ENCODE results near the gene TGFB2.

The TGFB2 gene

GRCh38 chr1:218371927-218372672, 27.0 kb downstream of the TGFB2 start:
- H2AFZ ChIP-seq (ENCODE audit: low read depth, low read length) = no peak overlapping the region

GRCh38 chr1:218374401-218375353, 29.5 kb downstream of the TGFB2 start:
- Histone ChIP-seq H3K27ac (ENCODE audit: low read length) (no peak overlapping the region), H3K4me1 (ENCODE audit: insufficient read depth, low read length) (peaks cover 4% of the 10 kb centered on the region; the same call in 1 of the 2 replicates), H3K4me2 (ENCODE audit: insufficient read depth, low read length) (no peak overlapping the region), H3K79me2 (ENCODE audit: insufficient read depth, low read length) (no peaks in the 10 kb centered on the region), H3K4me3 (ENCODE audit: low read depth in 1 of 2, low read length in 2 of 2) (no peak overlapping the region), H2AFZ (ENCODE audit: low read depth, low read length) (no peak overlapping the region), H3K9ac (ENCODE audit: low read depth, low read length) (no peak overlapping the region), H4K20me1 (ENCODE audit: insufficient read depth, low read length) (no peaks in the 10 kb centered on the region), H3K9me3 (ENCODE audit: insufficient read depth, low read length, severe bottlenecking) (no peaks in the 10 kb centered on the region), H3K36me3 (ENCODE audit: insufficient read depth, low read length) (no peaks in the 10 kb centered on the region), H3K27me3 (ENCODE audit: insufficient read depth, low read length, poor library complexity) (no peaks in the 10 kb centered on the region)
- ATAC-seq (ENCODE audit: insufficient read depth, low read depth) = no peak
- no peak for DNase-seq
- TF ChIP-seq, protein P1, sequence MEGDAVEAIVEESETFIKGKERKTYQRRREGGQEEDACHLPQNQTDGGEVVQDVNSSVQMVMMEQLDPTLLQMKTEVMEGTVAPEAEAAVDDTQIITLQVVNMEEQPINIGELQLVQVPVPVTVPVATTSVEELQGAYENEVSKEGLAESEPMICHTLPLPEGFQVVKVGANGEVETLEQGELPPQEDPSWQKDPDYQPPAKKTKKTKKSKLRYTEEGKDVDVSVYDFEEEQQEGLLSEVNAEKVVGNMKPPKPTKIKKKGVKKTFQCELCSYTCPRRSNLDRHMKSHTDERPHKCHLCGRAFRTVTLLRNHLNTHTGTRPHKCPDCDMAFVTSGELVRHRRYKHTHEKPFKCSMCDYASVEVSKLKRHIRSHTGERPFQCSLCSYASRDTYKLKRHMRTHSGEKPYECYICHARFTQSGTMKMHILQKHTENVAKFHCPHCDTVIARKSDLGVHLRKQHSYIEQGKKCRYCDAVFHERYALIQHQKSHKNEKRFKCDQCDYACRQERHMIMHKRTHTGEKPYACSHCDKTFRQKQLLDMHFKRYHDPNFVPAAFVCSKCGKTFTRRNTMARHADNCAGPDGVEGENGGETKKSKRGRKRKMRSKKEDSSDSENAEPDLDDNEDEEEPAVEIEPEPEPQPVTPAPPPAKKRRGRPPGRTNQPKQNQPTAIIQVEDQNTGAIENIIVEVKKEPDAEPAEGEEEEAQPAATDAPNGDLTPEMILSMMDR (IDR thresholded peaks at IDR 0.05; ENCODE audit: borderline replicate concordance, extremely low read depth, low read length, poor library complexity, severe bottlenecking) = no peak
- no peak for TF ChIP-seq EZH2 (IDR thresholded peaks at IDR 0.05; ENCODE audit: borderline replicate concordance, low read depth, low read length, severe bottlenecking)

More at GRCh38 chr1:218371927-218372672, 27.0 kb downstream of the TGFB2 start:
- Histone ChIP-seq H3K4me1 (ENCODE audit: insufficient read depth, low read length) (peaks cover 2% of the 10 kb centered on the region; the same call in 1 of the 2 replicates), H3K27ac (ENCODE audit: low read length) (no peak overlapping the region), H3K79me2 (ENCODE audit: insufficient read depth, low read length) (no peaks in the 10 kb centered on the region), H3K9me3 (ENCODE audit: insufficient read depth, low read length, severe bottlenecking) (no peaks in the 10 kb centered on the region), H3K27me3 (ENCODE audit: insufficient read depth, low read length, poor library complexity) (no peaks in the 10 kb centered on the region), H3K36me3 (ENCODE audit: insufficient read depth, low read length) (no peaks in the 10 kb centered on the region), H3K4me3 (ENCODE audit: low read depth in 1 of 2, low read length in 2 of 2) (no peak overlapping the region), H3K9ac (ENCODE audit: low read depth, low read length) (no peak overlapping the region), H4K20me1 (ENCODE audit: insufficient read depth, low read length) (no peaks in the 10 kb centered on the region), H3K4me2 (ENCODE audit: insufficient read depth, low read length) (no peak overlapping the region)
- TF ChIP-seq, protein P1 (IDR thresholded peaks at IDR 0.05; ENCODE audit: borderline replicate concordance, extremely low read depth, low read length, poor library complexity, severe bottlenecking) = no peak
- no peak for TF ChIP-seq EZH2 (IDR thresholded peaks at IDR 0.05; ENCODE audit: borderline replicate concordance, low read depth, low read length, severe bottlenecking)
- no peak for DNase-seq
- ATAC-seq (ENCODE audit: insufficient read depth, low read depth) = no peak

- Histone ChIP-seq H3K36me3 (ENCODE audit: insufficient read depth, low read length) (no peaks in the 10 kb centered on the region), H3K27ac (ENCODE audit: low read length) (no peak overlapping the region), H3K27me3 (ENCODE audit: insufficient read depth, low read length, poor library complexity) (no peaks in the 10 kb centered on the region), H3K79me2 (ENCODE audit: insufficient read depth, low read length) (no peaks in the 10 kb centered on the region), H3K4me1 (ENCODE audit: insufficient read depth, low read length) (peaks cover 4% of the 10 kb centered on the region; the same call in 1 of the 2 replicates), H3K9me3 (ENCODE audit: insufficient read depth, low read length, severe bottlenecking) (no peaks in the 10 kb centered on the region), H3K9ac (ENCODE audit: low read depth, low read length) (no peak overlapping the region), H2AFZ (ENCODE audit: low read depth, low read length) (no peak overlapping the region), H3K4me3 (ENCODE audit: low read depth in 1 of 2, low read length in 2 of 2) (no peak overlapping the region), H3K4me2 (ENCODE audit: insufficient read depth, low read length) (no peak overlapping the region), H4K20me1 (ENCODE audit: insufficient read depth, low read length) (no peaks in the 10 kb centered on the region)
- ATAC-seq (ENCODE audit: insufficient read depth, low read depth) = no peak; the same call in 2 of the 3 replicates
- no peak for TF ChIP-seq EZH2 (IDR thresholded peaks at IDR 0.05; ENCODE audit: borderline replicate concordance, low read depth, low read length, severe bottlenecking)
- TF ChIP-seq, protein P1 (IDR thresholded peaks at IDR 0.05; ENCODE audit: borderline replicate concordance, extremely low read depth, low read length, poor library complexity, severe bottlenecking) = no peak
- no peak for DNase-seq
Measured at GRCh38 chr1:218376722-218377121, 31.6 kb downstream of the TGFB2 start.

Measured in DND-41 (cell line).